ENCODE data around the gene PCMTD2.
"Not testable (repeated sequence)": the region's sequence is repeated elsewhere in the genome, so short reads cannot be mapped to it uniquely, and the experiment has no call there.

DNA sequence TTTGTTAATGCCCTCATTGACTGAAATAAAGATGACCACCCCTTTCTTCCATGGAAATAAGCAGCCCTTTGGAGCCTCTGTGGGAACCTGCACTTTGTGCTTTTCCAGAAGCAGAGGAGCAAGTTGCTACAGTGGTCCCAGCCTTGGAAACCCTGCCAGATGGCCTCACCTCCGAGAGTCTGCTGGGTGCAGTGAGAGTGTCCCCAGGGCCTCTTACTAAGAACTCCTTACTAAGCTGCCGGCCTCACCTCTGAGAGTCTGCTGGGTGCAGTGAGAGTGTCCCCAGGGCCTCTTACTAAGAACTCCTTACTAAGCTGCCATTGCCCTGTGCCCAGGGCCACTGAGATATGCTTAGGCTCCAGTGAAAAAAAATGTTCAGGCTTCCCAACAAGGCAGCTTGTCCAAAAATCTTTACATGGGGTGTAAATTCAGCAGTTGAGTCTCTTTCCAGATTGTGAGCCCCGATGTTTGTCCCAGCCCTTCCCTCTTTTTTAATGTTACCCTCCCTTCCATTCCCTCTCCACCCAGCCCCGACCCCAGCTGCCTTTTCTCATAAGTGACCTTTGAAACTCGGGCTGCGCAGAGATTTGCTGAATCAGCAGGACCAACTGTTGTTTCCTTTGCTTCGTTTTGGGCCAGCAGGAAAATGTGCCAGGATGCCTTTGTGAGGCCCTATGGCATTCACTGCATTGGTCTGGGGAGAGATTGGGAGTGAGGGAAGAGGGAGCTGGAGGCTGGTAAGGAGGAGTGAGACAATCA, 66.7 kb downstream of the PCMTD2 start:
- TF ChIP-seq, protein P1, sequence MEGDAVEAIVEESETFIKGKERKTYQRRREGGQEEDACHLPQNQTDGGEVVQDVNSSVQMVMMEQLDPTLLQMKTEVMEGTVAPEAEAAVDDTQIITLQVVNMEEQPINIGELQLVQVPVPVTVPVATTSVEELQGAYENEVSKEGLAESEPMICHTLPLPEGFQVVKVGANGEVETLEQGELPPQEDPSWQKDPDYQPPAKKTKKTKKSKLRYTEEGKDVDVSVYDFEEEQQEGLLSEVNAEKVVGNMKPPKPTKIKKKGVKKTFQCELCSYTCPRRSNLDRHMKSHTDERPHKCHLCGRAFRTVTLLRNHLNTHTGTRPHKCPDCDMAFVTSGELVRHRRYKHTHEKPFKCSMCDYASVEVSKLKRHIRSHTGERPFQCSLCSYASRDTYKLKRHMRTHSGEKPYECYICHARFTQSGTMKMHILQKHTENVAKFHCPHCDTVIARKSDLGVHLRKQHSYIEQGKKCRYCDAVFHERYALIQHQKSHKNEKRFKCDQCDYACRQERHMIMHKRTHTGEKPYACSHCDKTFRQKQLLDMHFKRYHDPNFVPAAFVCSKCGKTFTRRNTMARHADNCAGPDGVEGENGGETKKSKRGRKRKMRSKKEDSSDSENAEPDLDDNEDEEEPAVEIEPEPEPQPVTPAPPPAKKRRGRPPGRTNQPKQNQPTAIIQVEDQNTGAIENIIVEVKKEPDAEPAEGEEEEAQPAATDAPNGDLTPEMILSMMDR (IDR thresholded peaks at IDR 0.05; ENCODE audit: low read depth, low read length, poor library complexity, severe bottlenecking): not testable (repeated sequence)
- TF ChIP-seq EZH2phosphoT487 (IDR thresholded peaks at IDR 0.05; ENCODE audit: borderline replicate concordance, low read length): not testable (repeated sequence)

Measured in DOHH2 (cell line).